HG02642 (cell line): ENCODE data around the gene TTYH2.
"Not testable (repeated sequence)": the region's sequence is repeated elsewhere in the genome, so short reads cannot be mapped to it uniquely, and the experiment has no call there.

ENCODE experiments used
- ATAC-seq: cut with Tn5 transposase; IDR thresholded peaks from one replicate; pipeline ENCODE4 v1.9.1; 2021; ENCODE audit warnings: mild to moderate bottlenecking; ENCODE audit not compliant: unreplicated experiment, poor library complexity

TTYH2 gene, protein sequence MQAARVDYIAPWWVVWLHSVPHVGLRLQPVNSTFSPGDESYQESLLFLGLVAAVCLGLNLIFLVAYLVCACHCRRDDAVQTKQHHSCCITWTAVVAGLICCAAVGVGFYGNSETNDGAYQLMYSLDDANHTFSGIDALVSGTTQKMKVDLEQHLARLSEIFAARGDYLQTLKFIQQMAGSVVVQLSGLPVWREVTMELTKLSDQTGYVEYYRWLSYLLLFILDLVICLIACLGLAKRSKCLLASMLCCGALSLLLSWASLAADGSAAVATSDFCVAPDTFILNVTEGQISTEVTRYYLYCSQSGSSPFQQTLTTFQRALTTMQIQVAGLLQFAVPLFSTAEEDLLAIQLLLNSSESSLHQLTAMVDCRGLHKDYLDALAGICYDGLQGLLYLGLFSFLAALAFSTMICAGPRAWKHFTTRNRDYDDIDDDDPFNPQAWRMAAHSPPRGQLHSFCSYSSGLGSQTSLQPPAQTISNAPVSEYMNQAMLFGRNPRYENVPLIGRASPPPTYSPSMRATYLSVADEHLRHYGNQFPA

DNA sequence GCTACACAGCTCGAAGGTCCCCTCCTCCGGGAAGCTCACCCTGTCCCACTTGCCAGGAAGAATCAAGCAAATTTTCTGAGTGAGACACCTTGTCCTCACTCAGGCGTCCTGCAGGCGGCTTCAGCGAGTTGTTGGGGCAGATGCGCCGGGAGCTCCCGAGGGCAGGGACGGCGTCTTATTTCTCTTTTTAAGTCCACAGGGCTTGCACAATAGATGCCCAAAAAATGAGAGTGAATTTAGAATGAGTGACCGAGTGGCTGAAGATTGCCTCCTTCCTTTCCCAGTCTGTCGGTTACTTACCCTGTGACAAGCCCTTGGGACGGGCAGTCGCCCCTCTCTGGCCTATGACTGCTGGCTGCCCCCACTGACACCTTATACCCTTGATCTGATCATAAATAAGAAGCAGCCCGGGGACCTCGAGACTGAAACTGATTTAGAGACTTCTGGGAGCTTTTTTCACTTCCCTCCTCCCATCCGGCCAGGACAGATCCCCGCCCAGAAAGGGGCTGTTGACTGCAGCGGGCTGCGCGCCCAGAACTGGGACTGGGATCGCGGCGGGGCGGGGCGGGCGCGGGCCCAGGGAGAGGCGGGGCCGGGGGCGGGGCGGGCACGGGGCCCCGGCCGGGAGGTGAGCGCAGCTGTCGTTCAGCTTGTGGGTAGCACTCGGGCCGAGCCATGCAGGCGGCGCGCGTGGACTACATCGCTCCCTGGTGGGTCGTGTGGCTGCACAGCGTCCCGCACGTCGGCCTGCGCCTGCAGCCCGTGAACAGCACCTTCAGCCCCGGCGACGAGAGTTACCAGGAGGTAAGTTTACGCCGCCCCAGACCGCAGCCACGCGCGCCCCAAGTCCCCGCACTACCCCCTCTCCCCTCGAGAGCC, at the start of gene TTYH2:
Gene TTYH2 (plus strand): TSS at position 659 of the 879 bp plus-strand sequence. CDS start 17 bp downstream, at position 676.
- peak; percentile 65 for ATAC-seq

DNA sequence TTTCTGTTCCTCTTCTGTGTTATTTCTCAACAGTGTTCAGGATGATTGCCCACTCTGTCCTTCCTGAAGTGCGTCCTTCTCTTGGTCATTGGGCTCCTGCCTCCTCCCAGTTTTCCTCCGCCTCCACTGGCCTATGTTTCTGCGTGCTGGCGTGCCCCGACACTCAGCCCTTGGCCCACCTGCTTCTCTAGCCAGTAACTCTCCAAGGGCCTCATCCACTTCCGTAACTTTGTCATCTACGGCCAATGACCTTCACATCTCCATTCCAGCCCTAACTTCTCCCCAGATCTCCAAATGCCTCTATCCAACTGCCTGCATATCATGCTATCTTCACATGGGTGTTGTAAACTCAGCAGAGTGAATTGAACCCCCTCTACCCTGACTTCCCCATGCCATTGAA, 49.5 kb upstream of the TTYH2 start:
- ATAC-seq, result no peak

DNA sequence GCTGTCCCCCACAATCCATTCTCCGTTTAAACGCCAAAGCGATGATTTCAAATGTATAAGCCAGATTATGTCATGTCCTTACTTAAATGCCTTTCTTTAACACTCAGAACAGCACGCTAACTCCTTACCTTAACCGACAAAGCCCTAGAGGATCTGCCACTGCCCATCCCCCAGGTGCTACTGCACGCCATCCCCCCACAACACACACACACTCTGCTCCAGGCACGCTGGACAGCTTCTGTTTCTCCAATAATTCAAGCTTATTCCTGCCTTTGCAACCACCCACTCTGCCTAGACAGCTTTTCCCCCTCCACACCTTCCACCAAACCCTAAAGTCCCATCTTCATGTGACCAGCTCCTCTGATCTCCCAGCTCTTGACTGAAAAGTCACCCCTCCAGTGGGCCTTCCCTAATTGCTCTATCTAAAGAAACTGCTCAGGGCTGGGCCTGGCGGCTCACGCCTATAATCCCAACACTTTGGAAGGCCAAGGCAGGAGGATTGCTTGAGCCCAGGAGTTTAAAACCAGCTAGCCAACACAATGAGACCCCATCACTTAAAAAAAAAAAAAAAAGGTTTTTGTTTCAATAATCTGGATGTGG, 48.8 kb upstream of the TTYH2 start:
- no peak for ATAC-seq

DNA sequence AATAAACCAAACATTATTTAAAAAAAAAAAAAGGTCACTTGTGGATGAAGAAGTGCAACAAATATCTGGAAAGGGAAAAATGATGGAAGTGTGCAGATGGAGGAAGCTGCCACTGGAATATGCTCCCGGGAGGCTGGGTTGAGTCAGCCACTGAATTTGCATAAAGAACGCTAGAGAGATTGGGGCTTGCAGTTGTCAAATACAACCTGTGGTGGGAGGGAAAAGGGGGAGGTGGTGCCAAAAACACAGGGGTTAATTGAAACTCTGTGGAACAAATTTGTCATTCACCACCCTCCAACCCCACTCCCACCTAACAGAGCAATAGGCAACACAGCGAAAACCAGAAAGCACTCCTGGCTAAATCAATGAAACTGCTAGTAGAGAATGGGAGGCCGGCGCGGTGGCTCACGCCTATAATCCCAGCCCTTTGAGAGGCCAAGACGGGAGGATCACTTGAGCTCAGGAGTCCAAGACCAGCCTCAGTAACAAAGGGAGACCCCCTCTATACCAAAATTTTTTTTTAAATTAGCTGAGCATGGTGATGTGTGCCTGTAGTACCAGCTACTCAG, 47.5 kb upstream of the TTYH2 start:
- ATAC-seq, result no peak

DNA sequence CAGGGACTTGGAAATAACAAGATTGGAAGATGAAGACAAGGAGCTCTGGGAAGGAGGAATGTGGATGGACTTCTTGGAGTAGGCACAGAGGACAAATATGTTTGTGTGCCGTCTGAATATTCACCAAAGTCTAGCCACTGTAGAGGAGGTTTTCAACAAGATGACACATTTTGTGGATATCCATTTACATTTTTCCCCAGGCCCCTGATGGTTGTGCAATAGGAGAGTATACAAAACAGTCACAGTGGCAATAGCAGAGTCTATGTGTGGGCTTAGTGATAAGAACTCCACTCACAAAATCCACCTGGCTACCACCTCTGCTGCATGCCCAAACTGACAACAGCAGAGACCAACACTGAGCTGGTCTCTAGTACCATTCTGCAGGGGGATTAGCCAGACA, 42.4 kb upstream of the TTYH2 start:
- ATAC-seq, result no peak

GRCh38 chr17:74172700-74173099, 40.7 kb upstream of the TTYH2 start:
- ATAC-seq, result no peak

GRCh38 chr17:74176546-74177001, 36.8 kb upstream of the TTYH2 start:
- ATAC-seq, result no peak

GRCh38 chr17:74177018-74177450, 36.3 kb upstream of the TTYH2 start:
- no peak for ATAC-seq

- ATAC-seq, result no peak
These were observed 33.8 kb upstream of the TTYH2 start for GRCh38 chr17:74179576-74179975.

DNA sequence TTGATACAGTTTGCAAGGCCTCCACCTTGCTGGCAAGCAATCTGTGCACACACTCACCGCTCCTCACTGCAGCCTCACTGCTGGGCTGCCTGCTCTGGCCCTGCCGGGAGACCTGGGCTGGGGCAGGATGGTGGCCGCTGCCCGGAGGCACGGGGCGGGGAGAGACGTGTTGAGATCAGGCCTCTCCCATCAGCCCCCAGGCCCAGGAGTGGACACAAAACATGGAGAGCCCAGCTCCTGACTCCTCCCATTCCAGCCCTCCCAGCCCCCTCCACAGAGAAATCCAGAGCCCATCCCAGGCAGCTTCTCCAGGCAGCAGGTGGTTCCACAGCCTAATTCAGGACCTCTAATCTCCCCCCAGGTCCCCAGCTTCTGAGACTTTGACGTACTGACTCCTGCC, 33.0 kb upstream of the TTYH2 start:
- no peak for ATAC-seq

DNA sequence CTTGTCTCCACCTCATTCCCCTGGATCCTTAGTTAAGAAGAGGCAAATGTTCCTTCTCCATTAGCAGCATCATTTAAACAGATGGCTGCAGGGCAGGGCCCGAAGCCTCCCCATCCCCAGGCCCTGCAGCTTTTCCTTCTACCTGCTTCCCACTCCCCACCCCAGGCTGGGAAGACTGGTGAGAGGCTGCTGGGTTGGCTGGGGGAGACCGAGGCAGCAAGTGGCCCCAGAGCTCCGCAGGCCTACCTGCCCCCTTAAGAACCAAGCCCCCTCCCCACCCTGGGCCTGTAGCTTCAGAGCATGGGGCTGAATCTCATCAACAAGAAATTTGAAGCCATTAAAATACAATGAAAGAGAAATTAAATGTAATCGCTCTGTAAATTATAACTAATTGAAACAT, 32.0 kb upstream of the TTYH2 start:
- no peak for ATAC-seq

- no peak for ATAC-seq
These were observed 31.2 kb upstream of the TTYH2 start for GRCh38 chr17:74182041-74182723.

- ATAC-seq, result no peak
These were observed 30.0 kb upstream of the TTYH2 start for GRCh38 chr17:74183411-74183810.

- no peak for ATAC-seq
These were observed 27.7 kb upstream of the TTYH2 start for GRCh38 chr17:74185571-74186185.

- no peak for ATAC-seq
These were observed 26.9 kb upstream of the TTYH2 start for GRCh38 chr17:74186498-74186897.

DNA sequence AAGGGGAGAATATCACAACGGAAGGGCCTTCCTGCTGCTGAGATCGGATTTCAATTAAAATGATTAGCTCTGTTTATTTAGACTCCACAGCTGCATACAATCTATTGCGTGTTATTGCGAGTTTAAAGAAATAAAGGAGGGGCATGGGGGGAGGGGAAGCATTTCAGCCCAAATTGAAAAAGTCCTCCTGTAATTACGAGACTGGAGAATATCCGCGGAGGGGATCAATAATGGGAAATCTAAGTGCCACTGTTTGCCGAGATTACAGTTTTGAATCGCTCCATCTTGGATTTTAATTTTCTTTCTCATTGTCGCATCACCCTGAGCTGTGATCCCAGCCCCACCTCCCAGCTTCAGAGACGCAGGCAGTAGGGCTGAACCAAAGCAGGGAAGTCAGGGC, 25.6 kb upstream of the TTYH2 start:
- no peak for ATAC-seq

GRCh38 chr17:74188687-74189086, 24.7 kb upstream of the TTYH2 start:
- not testable (repeated sequence) for ATAC-seq

- ATAC-seq, result peak; percentile 73
These were observed 23.2 kb upstream of the TTYH2 start for GRCh38 chr17:74190154-74190553.

- ATAC-seq, result no peak
These were observed 22.5 kb upstream of the TTYH2 start for GRCh38 chr17:74190807-74191406.
